ENCODE data around the gene GMFB. TPM values are rescaled to one million over a fixed set of nuclear protein-coding genes. Genes with fewer than 3 reads are reported as not detected.
"Not testable (repeated sequence)": the region's sequence is repeated elsewhere in the genome, so short reads cannot be mapped to it uniquely, and the experiment has no call there.

GMFB gene
- polyA plus RNA-seq, 1 experiment: 10.0 TPM

- ChIA-PET CTCF (no interaction called here), POLR2A (no interaction called here)
- no peak for DNase-seq (ENCODE audit: low read depth)
Measured at GRCh38 chr14:54455363-54455762, 33.4 kb downstream of the GMFB start.

GRCh38 chr14:54453990-54454389 is 34.8 kb downstream of the GMFB start:
- DNase-seq (ENCODE audit: low read depth); POLR2A ChIA-PET; H3K27me3 ChIP-seq (ENCODE audit: control insufficient read depth, insufficient read depth, low read length); CTCF ChIA-PET; H3K36me3 ChIP-seq (ENCODE audit: control insufficient read depth, insufficient read depth, low read length); H3K4me3 ChIP-seq (ENCODE audit: low read depth, low read length): not testable (repeated sequence)

More at GRCh38 chr14:54455363-54455762, 33.4 kb downstream of the GMFB start:
- TF ChIP-seq CTCF (IDR thresholded peaks at IDR 0.05; ENCODE audit: insufficient read depth, low read depth, low read length): no peak
- no peaks in the 10 kb centered on the region for H3K36me3 ChIP-seq (ENCODE audit: control insufficient read depth, insufficient read depth, low read length)
- no peaks in the 10 kb centered on the region for H3K27me3 ChIP-seq (ENCODE audit: control insufficient read depth, insufficient read depth, low read length)
- no peak overlapping the region for H3K4me3 ChIP-seq (ENCODE audit: low read depth, low read length)

- Histone ChIP-seq H3K36me3 (ENCODE audit: control insufficient read depth, insufficient read depth, low read length) (no peaks in the 10 kb centered on the region), H3K27me3 (ENCODE audit: control insufficient read depth, insufficient read depth, low read length) (no peaks in the 10 kb centered on the region), H3K4me3 (ENCODE audit: low read depth, low read length) (no peak overlapping the region)
- DNase-seq (ENCODE audit: low read depth): no peak
- POLR2A ChIA-PET: no interaction called here
- CTCF ChIA-PET: no interaction called here
- no peak for TF ChIP-seq CTCF (IDR thresholded peaks at IDR 0.05; ENCODE audit: insufficient read depth, low read depth, low read length)
Measured at GRCh38 chr14:54453252-54453651, 35.5 kb downstream of the GMFB start.

- no peak for TF ChIP-seq CTCF (IDR thresholded peaks at IDR 0.05; ENCODE audit: insufficient read depth, low read depth, low read length)
- ChIA-PET POLR2A (no interaction called here), CTCF (interaction anchor here (0.6 kb wide), 2 partner anchors 25 to 99 kb away, joined by 3 to 4 read pairs; no protein-coding TSS in a partner anchor)
- no peaks in the 10 kb centered on the region for H3K36me3 ChIP-seq (ENCODE audit: control insufficient read depth, insufficient read depth, low read length)
- no peaks in the 10 kb centered on the region for H3K27me3 ChIP-seq (ENCODE audit: control insufficient read depth, insufficient read depth, low read length)
- no peak overlapping the region for H3K4me3 ChIP-seq (ENCODE audit: low read depth, low read length)
- no peak for DNase-seq (ENCODE audit: low read depth)
Measured at GRCh38 chr14:54451961-54452360, 36.8 kb downstream of the GMFB start.

- ChIA-PET CTCF (interaction anchor here (0.6 to 1.0 kb wide), 4 partner anchors 26 to 434 kb away, joined by 3 read pairs; no protein-coding TSS in a partner anchor), POLR2A (no interaction called here)
- DNase-seq (ENCODE audit: low read depth): no peak
- TF ChIP-seq CTCF (IDR thresholded peaks at IDR 0.05; ENCODE audit: insufficient read depth, low read depth, low read length): no peak
- Histone ChIP-seq H3K27me3 (ENCODE audit: control insufficient read depth, insufficient read depth, low read length) (no peaks in the 10 kb centered on the region), H3K4me3 (ENCODE audit: low read depth, low read length) (no peak overlapping the region), H3K36me3 (ENCODE audit: control insufficient read depth, insufficient read depth, low read length) (no peaks in the 10 kb centered on the region)
Measured at GRCh38 chr14:54451121-54451601, 37.6 kb downstream of the GMFB start.

- peak; percentile 56 for DNase-seq (ENCODE audit: low read depth)
- ChIA-PET CTCF (interaction anchor here (0.6 to 1.6 kb wide), 8 partner anchors 11 to 1762 kb away, joined by 3 to 6 read pairs (median 3); no protein-coding TSS in a partner anchor), POLR2A (no interaction called here)
- Histone ChIP-seq H3K4me3 (ENCODE audit: low read depth, low read length) (no peak overlapping the region), H3K27me3 (ENCODE audit: control insufficient read depth, insufficient read depth, low read length) (no peaks in the 10 kb centered on the region), H3K36me3 (ENCODE audit: control insufficient read depth, insufficient read depth, low read length) (no peaks in the 10 kb centered on the region)
- no peak for TF ChIP-seq CTCF (IDR thresholded peaks at IDR 0.05; ENCODE audit: insufficient read depth, low read depth, low read length)
Measured at GRCh38 chr14:54450535-54450934, 38.2 kb downstream of the GMFB start.
